MCF 10A (cell line): ENCODE results near the gene ITGB1BP1. TPM values are rescaled to one million over a fixed set of nuclear protein-coding genes. Genes with fewer than 3 reads are reported as not detected.

ENCODE experiments used
- BruUV-seq: library from RNA; stranded (reverse); fragments of 400-500 nt; replicated peaks from 2 replicates; lab custom pipeline; 2021; lab: Mats Ljungman, UMichigan
- CTCF ChIA-PET: fragments of 300-600 bp; sonication (Branson Sonifier 250); formaldehyde crosslinking; extraction: SDS; loops from one replicate; lab custom pipeline; 2021; ENCODE audit warnings: antibody characterized with exemption, inconsistent platforms; lab: Yijun Ruan, JAX
- POLR2A ChIA-PET: fragments of 300-600, 350-650 bp; sonication (Branson Sonifier 250); formaldehyde crosslinking; extraction: SDS; loops from one replicate; lab custom pipeline; 2020; ENCODE audit warnings: antibody characterized with exemption, inconsistent platforms; lab: Yijun Ruan, JAX
- DNase-seq: peaks from one replicate; pipeline ENCODE4 v3.0.0-alpha.2; 2018; ENCODE audit not compliant: unreplicated experiment
- H3K27ac Mint-ChIP-seq: one replicate; pipeline ENCODE4 v1.8.0; 2022; ENCODE audit warnings: mild to moderate bottlenecking, low read depth, mixed read lengths; ENCODE audit not compliant: unreplicated experiment
- H3K27me3 Mint-ChIP-seq: one replicate; pipeline ENCODE4 v1.8.0; 2022; ENCODE audit warnings: mixed read lengths; ENCODE audit not compliant: insufficient read depth, unreplicated experiment
- H3K36me3 Mint-ChIP-seq: one replicate; pipeline ENCODE4 v1.8.0; 2022; ENCODE audit warnings: mild to moderate bottlenecking, moderate library complexity, mixed read lengths; ENCODE audit not compliant: insufficient read depth, unreplicated experiment
- H3K4me1 Mint-ChIP-seq: one replicate; pipeline ENCODE4 v1.8.0; 2022; ENCODE audit warnings: mixed read lengths; ENCODE audit not compliant: insufficient read depth, unreplicated experiment
- H3K4me3 Mint-ChIP-seq: one replicate; pipeline ENCODE4 v1.8.0; 2022; ENCODE audit warnings: mild to moderate bottlenecking, moderate library complexity, mixed read lengths; ENCODE audit not compliant: unreplicated experiment
- H3K9me3 Mint-ChIP-seq: one replicate; pipeline ENCODE4 v1.8.0; 2022; ENCODE audit warnings: mixed read lengths; ENCODE audit not compliant: unreplicated experiment
- CTCF ChIP-seq: fragments of 200-600 bp; IDR thresholded peaks from one replicate; pipeline ENCODE4 v1.8.0; 2022; ENCODE audit warnings: antibody characterized with exemption, mild to moderate bottlenecking; ENCODE audit not compliant: unreplicated experiment
- intact Hi-C: fragments of 100-400 bp; cut with micrococcal nuclease; formaldehyde crosslinking; loops from 2 replicates; pipeline ENCODE4 v1.14.1; 2022
- total RNA-seq: library from RNA; stranded (reverse); gene quantifications from 2 replicates; pipeline ENCODE4 v1.2.3, GENCODE V29; 2022

ITGB1BP1 gene
- total RNA-seq, 1 experiment from 2014 or later: 125 TPM

DNA sequence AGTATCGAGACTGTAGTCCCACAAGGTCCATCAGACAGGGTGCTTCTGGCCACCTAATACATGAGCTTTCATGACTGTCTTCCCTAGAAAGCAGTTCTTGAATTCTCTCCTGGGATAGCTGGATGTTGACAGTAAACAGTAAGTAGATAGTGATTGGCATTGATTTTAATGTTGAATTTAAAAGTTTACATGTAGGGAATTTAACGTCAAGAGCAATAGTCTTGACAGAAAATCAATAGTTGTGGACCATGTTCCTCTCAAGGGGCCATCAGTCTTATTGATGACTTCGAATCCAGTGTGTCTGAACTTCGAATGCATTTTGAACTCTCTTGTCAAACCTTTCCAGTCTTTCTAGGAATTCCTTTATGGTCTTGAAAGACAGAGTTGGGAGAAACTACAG is 63.9 kb downstream of the ITGB1BP1 start:
- H3K36me3 Mint-ChIP-seq: peaks cover 94% of the 10 kb centered on the region
- no TSS peak for BruUV-seq
- TF ChIP-seq CTCF: no peak
- no peaks in the 10 kb centered on the region for H3K4me1 Mint-ChIP-seq
- no peak overlapping the region for H3K4me3 Mint-ChIP-seq
- ChIA-PET CTCF (interaction anchor here (1.0 to 1.1 kb wide), 2 partner anchors 12 to 217 kb away, joined by 3 to 4 read pairs; no protein-coding TSS in a partner anchor), POLR2A (interaction anchor here (0.8 to 0.9 kb wide), 2 partner anchors 12 to 171 kb away, joined by 3 read pairs; no protein-coding TSS in a partner anchor)
- no peaks in the 10 kb centered on the region for H3K27me3 Mint-ChIP-seq
- no peak overlapping the region for H3K27ac Mint-ChIP-seq
- no peak for DNase-seq
- intact Hi-C loops: no loop called here
- H3K9me3 Mint-ChIP-seq: no peaks in the 10 kb centered on the region

DNA sequence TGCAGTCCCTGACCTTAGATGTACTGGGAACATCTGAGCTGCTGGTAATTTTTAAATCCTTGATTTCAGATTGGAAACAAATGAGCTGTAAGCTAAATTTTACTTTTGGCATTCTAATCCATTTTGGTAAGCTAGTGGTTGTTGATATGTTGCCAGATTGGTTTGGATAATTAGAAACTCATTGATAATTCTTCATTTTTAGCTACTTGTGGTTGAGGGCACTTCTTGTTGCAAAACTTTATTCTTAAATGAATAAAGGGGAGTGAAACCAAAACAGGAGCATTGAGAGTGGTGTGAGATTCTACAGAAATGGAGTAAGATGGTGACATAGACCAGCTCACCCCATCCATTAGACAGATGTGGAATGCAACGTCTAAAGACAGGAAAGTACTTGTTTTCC is 64.5 kb downstream of the ITGB1BP1 start:
- ChIA-PET CTCF (interaction anchor here (1.0 kb wide), 1 partner anchor 216 kb away, joined by 3 read pairs; no protein-coding TSS in a partner anchor), POLR2A (interaction anchor here (0.5 to 0.8 kb wide), 2 partner anchors 12 to 298 kb away, joined by 3 read pairs; no protein-coding TSS in a partner anchor)
- TF ChIP-seq CTCF: no peak
- BruUV-seq: no TSS peak
- Mint-ChIP-seq H3K4me3 (no peak overlapping the region), H3K27me3 (no peaks in the 10 kb centered on the region), H3K27ac (no peak overlapping the region), H3K36me3 (peaks cover 93% of the 10 kb centered on the region), H3K9me3 (no peaks in the 10 kb centered on the region), H3K4me1 (no peaks in the 10 kb centered on the region)
- DNase-seq: no peak
- intact Hi-C loops: no loop called here

- H3K4me1 Mint-ChIP-seq: no peaks in the 10 kb centered on the region
- ChIA-PET CTCF (interaction anchor here (1.2 kb wide), 1 partner anchor 213 kb away, joined by 3 read pairs; no protein-coding TSS in a partner anchor), POLR2A (interaction anchor here (1.2 kb wide), 1 partner anchor 8 kb away, joined by 4 read pairs; no protein-coding TSS in a partner anchor)
- no peaks in the 10 kb centered on the region for H3K9me3 Mint-ChIP-seq
- H3K27me3 Mint-ChIP-seq: no peaks in the 10 kb centered on the region
- BruUV-seq: no TSS peak
- DNase-seq: no peak
- no peak for TF ChIP-seq CTCF
- H3K36me3 Mint-ChIP-seq: peaks cover 84% of the 10 kb centered on the region
- H3K27ac Mint-ChIP-seq: no peak overlapping the region
- H3K4me3 Mint-ChIP-seq: no peak overlapping the region
- intact Hi-C loops: no loop called here
These were observed 67.1 kb downstream of the ITGB1BP1 start for GRCh38 chr2:9356261-9356660.

DNA sequence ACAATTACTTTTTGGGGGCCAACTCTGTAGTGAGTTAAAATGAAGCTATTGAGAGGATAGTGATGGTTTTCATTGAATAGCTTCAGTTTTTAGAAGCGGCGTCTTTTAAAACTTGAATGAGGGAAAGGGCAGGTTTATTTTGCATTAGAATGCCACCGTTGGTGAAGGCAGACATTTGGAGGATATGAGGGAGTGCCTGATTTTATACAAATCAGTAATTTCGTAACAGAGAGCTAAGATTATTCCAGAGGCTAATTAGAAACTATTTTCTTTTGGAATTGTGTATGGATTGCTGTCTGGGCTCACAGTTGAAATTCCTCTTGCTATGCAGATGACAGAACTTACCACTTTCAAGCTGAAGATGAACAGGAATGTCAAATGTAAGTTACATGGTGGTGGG is 67.6 kb downstream of the ITGB1BP1 start:
- POLR2A ChIA-PET: interaction anchor here (0.7 to 1.2 kb wide), 3 partner anchors 9 to 31 kb away, joined by 3 to 4 read pairs (median 4); no protein-coding TSS in a partner anchor
- Mint-ChIP-seq H3K36me3 (peaks cover 84% of the 10 kb centered on the region), H3K27me3 (no peaks in the 10 kb centered on the region), H3K4me3 (no peak overlapping the region), H3K27ac (no peak overlapping the region), H3K4me1 (no peaks in the 10 kb centered on the region), H3K9me3 (no peaks in the 10 kb centered on the region)
- DNase-seq: no peak
- intact Hi-C loops: no loop called here
- no peak for TF ChIP-seq CTCF
- CTCF ChIA-PET: interaction anchor here (0.6 to 1.2 kb wide), 3 partner anchors 8 to 213 kb away, joined by 3 read pairs; no protein-coding TSS in a partner anchor
- BruUV-seq: no TSS peak
